AG08395 (cell line): ENCODE measurements around the gene SH2D1A.
A peak's percentile ranks its signal among the peaks of the same experiment; 100 is the strongest.
"Not testable (repeated sequence)": the region's sequence is repeated elsewhere in the genome, so short reads cannot be mapped to it uniquely, and the experiment has no call there.

Experiments
- DNase-seq: peaks from one replicate; pipeline ENCODE4 v3.0.0; 2012; ENCODE audit warnings: mixed read lengths, low spot score

The SH2D1A gene

DNA sequence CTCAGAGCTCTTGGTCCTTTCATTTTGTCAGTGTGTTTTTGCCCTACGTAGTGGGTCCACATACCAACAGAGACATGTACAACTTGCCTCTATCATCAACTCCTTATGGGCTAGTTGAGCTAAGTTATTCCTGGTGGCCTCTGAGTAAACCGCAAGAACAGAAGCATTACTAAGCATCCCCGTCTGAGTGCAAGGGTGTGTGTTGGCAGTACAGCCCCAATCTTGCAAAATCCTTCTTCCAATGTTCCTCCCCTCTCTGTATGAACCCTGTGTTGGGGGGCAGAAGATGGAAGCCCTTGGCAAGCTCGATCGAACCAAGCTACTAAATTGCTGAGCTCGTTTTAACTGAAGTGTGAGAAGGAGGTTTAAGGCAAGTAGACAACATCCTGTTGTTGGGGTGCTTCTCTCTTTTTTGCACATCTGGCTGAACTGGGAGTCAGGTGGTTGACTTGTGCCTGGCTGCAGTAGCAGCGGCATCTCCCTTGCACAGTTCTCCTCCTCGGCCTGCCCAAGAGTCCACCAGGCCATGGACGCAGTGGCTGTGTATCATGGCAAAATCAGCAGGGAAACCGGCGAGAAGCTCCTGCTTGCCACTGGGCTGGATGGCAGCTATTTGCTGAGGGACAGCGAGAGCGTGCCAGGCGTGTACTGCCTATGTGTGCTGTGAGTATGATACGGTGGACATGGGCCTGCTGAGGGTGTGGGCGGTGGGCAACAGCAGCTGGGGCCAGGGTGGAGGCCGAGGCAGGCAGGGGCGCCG is at the start of gene SH2D1A:
SH2D1A (plus strand) TSS at position 447 of the 760 bp plus-strand sequence; CDS start at position 527, 80 bp downstream.
- no peak for DNase-seq

DNA sequence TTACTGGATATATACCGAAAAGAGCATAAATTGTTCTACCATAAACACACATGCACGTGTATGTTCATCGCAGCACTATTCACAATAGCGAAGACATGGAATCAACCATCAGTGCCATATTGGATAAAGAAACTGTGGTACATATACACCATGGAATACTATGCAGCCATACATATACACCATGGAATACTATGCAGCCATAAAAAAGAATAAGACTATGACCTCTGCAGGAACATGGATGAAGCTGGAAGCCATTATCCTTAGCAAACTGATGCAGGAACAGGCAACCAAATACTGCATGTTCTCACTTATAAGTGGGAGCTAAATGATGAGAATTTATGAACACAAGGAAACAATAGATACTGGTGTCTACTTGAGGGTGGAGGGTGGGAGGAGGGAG is 47.0 kb upstream of the SH2D1A start:
- DNase-seq, result not testable (repeated sequence)

DNA sequence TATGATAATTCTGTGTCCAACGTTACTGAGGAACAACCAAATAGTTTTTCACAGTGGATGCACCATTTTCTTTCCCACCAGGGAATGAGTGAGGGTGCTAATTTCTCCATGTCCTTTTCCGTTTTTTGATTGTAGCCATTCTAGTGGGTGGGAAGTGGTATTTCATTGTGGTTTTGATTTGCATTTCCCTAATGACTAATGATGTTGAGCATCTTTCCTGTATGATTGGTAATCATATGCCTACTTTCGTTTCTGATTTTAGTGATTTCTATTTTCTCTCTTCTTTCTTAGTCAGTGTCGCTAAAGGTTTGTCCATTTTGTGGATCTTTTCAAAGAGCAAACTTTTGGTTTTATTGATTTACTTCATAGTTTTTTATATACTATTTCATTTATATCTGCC is 46.0 kb upstream of the SH2D1A start:
- DNase-seq, result no peak

DNA sequence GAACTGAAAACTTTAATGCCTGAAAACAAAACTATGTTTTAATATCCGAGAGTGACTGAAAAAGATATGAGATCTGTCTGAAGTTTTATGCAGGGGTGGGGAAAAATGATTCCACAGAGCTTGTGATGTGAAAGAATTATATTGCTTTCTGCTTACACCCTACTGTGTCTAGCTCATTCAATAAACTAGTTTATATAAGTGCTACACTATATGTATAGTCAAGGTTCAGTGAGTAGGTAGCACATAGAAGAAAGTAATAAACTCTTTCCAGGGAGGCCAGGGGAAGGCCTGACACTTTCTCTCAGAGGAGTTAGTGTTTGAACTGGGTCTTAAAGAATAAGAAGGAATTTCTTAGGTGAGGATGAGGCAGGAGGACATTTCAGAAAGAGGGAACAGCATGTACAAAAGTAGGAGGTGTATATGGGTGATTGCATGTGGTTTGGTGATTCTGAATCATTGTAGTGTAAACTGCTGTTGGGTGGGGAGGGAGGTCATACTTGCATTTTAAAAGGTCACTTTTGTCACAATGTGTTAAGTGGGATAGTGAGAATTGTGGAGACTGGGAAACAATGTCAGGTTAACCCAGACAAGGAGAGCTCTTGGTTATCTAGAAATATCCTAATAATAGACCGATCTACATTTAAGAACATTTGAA is 39.0 kb upstream of the SH2D1A start:
- DNase-seq, result no peak

DNA sequence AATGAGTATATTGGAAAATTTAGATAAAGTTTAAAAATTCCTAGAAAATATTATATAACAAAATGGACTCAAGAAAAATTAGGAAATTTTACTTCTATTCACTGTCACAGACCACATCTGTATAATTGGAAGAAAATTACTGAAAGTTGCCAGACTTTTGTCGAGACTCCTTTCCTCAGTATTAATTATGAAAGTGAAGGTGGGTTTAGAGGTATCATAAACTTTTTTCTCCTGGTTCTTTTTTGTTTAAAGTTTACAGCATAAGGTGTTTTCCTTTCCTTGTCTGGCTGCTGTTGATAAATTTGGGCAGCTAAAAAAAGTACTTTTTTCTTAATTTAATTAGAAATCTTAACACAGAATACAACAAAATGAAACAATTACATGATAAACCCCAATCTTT is 20.6 kb upstream of the SH2D1A start:
- no peak for DNase-seq

DNA sequence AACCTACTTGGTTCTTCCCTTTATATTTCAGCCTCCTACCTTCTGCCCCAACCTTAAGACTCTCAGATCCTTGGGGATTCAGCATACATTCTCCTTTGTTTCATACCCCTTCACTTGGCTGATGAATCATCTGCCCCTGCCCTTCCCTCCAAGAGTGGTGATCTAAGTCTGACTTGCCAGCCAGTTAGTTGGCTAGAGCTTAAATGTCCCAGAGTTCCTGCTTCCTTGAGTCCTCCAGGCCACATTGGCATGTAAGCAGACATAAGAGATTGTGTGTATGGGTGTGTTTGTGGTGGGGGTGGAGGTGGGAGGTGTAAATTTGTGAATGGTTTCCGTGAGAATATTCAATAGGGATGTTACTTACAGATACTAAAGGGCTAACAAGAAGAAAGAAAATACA is 17.6 kb upstream of the SH2D1A start:
- DNase-seq, result peak; percentile 2

DNA sequence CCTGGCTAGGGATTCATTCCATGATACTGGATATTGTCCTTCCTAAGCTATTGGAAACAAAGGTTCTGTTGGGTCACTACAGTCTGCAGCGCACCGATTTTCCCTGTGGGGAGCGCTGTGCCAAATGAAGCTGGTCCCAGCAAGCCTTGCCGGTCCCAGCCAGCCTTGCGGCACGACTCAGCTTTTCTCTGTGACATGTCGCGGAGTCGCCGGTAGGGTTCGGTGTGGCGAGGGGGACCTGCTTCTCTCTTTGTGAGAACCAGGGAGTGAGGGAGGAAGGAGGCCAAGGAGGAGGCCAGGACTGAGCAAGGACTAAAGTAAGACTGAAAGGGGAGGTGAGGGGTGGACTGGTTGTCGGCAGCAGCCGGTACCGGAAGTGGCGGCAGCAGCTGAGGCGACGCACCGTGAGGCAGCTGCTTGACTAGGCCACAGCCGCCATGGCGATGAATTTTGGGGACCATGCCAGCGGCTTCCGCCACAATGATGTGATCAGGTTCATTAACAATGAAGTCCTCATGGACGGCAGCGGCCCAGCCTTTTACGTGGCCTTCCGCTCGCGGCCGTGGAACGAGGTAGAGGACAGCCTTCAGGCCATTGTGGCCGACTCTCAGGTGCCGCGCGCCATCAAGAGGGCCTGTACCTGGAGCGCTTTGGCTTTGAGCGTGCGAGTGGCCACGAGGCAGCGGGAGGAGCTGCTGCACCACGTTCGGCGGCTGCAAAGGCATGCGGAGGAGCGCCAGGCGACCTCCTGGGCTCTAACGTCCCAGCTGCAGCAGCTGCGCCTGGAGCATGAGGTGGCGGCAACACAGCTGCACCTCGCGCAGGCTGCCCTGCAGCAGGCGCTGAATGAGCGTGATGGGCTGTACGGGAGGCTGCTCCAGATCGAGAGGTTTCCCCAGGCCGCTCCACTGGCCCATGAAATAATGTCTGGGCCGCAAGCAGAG is 13.6 kb upstream of the SH2D1A start, which contains the start of gene TEX13D:
TEX13D (plus strand) TSS at position 180 of the 944 bp plus-strand sequence; CDS start at position 438, 258 bp downstream.
- no peak for DNase-seq

DNA sequence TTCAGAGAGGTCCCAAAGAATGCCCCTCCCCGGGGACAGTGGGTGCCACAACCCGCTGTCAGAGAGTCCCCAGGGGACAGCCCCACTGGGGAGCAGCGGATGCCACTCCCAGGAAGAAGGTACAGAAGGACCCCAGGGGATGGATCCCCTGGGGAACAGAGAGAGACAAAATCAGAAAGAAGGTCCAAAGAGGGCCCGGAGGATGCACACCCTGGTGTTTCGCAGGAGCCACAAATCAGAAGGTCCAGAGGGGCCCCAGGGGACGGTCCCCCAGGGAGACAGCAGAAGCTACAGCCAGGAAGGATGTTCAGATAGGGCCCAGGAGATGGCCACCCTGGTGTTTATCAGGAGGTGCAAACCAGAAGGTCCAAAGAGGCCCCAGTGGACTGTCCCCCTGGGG is 12.5 kb upstream of the SH2D1A start:
- DNase-seq, result no peak

DNA sequence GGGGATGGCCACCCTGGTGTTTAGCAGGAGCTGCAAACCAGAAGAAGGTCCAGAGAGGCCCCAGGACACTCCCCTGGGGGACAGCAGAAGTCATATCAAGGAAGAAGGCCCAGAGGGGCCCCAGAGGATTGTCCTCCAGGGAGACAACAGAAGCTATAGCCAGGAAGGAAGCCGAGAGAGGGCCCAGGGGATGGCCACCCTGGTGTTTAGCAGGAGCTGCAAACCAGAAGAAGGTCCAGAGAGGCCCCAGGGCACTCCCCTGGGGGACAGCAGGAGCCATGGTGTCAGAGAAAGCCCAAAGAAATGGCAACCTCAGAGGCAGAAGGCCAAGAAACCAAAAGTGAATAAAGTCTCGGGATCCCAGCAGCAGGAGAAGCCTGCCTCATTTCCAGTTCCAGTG is 11.8 kb upstream of the SH2D1A start:
- DNase-seq, result not testable (repeated sequence)

DNA sequence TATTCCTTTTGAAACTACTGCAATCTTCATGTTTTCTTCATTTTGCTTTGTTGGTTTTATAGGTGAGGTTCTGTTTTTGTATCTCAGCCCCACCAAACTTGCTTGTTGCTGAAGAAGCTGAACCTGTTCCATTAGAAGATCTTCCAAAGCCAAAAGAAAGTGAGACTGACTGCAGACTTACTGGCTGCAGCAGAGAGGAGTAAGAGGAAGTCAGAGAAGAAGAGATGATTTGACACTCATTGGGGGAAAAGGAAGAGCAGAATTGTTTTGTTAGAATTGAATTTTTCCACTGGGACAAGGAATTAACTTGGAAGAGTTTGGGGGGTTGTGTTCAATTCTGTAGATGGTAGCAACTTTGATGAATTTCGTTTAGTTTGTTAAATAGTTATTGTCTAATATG is 10.8 kb upstream of the SH2D1A start:
- DNase-seq, result no peak

DNA sequence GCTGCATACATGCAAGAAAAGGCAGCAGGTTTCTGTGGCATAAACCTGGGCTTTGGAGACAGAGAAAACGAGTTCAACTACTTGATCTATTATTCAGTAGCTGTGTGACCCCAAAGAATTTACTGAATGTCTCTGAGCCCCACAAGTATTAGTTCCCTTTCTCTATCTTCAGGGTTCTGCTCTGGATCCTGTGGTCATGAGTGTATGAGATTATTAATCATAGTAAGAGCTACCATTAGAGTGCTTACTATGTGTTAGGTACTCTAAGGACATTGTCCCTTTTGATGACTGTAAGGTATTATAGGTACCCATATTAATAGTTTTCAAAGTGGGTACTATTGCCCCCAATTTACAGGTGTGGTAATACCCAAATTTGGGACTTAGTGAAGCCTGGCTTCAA is 8.4 kb upstream of the SH2D1A start:
- no peak for DNase-seq

DNA sequence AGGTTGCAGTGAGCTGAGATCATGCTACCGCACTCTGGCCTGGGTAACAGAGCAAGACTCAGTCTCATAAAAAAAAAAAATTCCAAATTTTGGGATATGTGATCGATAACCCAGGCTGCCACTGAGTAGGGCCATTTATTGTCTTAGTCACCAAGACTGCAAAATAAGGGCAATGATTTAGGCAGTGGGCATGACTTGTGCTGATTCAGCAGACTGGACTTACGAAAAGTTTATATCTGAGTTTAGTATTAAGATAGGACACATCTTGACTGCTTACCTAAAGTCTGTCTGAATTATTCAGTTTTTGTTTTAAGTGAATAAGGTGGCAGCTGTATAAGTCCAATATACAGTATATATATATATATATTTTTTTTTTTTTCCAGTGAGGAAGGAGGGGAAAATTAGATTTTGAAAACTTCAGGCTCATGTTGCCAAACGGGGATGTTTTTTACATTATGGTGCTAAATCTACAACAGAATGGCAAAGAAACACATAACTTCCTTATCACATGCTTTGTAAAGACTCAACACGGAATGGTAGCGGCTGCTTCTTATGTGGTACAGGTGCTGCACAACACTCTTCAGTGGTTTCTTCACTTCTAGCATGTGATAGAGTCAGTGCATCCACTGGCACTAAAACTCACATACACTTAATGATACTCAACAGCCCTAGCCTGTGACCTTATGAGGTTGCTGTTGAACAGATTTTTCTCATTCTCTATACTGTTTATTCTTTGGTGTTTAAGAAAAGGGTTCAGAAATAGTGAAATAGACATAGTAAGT is 7.4 kb upstream of the SH2D1A start:
- DNase-seq, result no peak

DNA sequence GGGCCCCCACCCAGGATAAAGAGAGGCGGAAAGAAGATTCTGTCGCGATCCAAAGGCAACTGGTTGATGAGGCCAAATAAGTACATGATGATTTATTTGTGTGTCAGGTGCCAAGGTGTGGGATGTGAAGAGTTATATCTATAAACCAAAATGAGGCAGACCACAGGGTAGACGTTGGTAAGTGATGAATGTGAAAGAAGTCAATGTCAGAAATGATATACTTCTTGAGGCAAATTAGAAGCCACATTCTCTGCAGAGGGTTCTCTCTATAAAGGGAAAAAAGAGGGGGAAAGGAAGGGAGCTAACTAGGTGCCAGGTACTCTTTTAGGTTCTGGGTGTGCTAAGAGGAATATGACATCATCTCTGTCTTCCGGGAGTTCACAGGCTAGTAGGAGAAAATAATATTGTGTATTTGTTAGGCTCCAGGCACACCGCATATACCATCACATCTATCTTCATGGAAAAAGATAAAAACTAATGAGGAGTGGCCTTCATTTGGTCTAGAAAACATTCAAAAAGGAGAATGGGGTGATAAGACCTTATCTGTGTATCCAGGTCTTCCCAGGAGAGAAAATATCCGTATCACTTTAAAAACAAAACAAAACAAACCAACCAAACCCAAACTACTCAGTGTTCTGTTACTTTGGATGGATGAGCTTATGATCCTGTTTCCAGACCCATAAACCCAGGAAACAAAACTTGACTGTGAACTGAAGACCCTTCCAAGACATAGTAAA is 4.8 kb upstream of the SH2D1A start:
- DNase-seq, result no peak

DNA sequence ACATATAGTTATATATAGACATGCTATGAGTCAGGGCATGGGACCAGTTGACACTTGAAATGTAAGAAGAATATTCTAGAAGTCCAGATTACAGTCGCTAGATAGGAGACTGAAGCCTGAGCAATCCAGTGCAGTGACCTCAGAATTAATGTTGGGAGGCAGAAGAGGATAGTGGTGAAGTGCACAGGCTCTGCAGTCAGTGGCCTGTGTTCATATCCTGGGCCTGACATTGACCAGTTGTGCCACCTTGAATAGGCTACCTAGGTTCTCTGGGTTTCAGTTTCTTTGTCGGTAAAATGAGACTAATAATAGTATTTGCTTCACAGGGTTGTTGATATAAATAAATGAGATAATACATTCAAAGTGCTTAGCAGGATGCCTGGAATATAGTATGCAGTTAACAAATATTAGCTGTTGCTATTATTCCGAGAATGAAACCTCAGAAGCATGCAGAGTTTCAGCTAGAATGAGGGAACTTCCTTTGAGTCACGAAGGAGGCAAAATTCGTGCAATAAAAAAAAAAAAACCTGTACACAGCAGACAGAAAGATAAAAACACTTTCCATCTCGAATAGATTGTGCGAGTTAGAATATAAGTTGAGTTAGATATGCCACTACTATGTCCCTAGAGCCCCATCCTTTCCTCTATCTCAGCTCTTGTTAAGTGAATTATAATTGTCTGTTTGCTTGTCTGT is 4.0 kb upstream of the SH2D1A start:
- no peak for DNase-seq

DNA sequence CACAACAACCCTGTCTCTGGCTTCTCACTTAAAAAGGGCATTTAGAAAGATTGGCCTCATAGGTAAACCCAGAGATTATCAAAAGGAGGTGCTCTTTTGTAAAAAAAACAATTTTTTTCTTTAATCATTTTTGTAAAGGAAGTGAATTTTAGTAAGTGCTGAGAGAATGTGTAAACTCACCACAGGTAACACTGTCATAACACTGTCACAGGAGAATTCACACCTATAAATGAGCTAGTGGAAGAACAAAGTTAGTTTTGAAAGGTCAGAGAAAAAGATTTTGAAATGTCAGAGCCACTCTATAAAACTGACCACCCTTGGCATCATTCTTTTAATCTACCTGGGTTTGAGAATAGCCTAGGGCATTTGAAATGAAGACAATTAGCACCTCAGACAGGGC is 3.3 kb upstream of the SH2D1A start:
- DNase-seq, result no peak

DNA sequence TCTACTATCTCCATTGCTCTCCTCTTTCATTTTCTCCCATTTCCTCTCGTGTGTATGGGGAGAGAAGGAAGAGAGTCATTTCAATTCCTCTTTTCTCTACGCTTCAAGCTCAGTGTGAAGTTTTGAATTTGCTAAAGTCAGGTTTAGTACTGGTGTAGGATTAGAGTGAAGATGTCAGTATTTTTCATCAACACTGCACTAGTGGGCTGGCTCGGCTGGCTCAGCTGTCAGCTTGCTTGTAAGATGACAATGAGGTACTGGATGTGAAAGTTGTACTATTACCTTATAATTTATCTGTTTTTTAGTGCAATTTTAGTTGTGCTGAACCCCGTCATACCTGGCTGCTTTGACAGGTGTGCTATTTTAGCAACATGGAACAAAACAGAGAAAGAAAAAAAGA is 2.1 kb upstream of the SH2D1A start:
- DNase-seq, result no peak

DNA sequence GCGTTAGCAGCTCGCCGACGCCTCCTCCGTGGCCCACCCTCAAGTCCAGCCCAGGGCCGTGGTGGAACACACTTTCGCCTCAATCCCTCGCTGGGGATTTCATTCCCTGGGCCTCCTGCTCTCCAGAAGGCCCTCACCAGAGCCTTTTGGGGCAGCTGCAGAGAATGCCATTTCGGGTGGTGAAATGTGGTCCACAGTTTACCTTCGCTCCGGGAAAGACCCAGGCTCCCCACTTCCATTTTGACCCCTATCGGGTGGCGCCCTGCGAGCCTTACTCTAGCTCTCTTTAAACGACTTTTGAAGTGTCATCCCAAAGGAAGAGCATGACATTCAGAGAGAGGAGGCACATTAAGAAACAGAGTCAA is 496 bp downstream of the SH2D1A start:
- no peak for DNase-seq

DNA sequence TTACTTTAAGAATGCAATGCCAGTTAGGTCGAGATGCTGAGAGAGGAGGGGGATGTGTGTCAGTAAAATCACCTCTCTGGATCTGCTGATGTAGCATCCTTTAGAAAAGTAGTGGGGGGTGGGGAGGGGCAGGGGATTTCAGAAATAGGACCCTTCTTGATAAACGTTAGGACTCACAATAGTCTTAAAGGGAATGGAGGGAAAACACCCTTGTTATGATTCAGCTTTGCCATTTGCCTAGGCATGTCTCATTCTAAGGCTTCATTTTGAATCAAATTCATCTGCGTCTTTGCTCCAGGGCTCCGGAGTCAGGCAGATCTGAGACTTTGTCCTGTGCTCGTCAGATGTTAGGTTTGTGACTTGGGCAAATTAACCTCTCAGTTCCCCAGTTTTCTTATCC is 879 bp downstream of the SH2D1A start:
- DNase-seq, result no peak

DNA sequence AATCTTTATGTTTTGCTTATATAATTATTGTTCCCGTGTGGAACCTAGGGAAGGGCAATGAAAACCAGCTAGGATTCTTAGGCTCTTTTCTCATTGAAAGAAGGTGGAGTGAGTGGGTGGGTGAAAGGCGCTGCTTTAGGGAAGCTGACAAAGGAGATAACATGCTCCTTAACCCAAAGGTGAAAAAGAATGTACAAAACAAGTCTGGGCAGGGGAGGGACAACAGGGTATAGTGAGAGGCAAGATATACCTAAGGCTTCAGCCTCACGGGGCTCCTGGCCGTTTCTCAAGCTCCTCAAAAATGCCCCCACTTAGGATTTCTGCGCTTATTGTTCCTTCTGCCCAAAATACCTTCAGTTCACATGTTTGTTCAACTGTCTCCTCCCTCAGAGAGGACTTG is 1.8 kb downstream of the SH2D1A start:
- no peak for DNase-seq

DNA sequence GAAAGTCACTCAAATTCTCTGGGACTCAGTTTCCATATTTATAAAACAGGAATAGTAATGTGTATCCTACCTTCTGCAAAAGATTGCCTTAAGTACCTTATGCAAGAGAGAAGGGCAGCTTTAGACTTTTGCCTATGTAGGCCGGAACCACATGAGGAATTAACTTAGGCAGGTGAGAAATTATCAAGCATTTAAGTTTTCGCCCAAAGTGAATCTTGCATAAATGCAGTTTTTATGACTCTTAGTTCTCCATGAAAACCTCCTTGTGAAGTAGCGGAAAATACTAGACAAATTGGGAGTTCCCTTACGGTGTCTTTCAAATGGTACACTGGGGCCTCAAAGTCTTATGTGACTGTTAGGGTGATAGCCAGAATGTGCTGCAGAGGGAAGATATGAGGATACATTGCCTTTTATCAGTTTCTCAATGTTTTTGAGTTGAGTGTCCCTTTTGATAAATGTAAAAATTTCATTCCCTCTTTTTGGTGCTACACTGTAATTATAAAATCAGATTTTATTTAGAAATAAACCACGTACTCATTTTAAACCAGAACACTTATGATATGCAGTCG is 2.6 kb downstream of the SH2D1A start:
- DNase-seq, result no peak
